Kidney glomerular epithelial cell (primary cell): ENCODE results near the gene CCL1.

Experiments used
- DNase-seq: peaks from one replicate; lab custom pipeline; 2025; lab: John Stamatoyannopoulos, UW

Gene CCL1

GRCh38 chr17:34383216-34383615, 20.2 kb upstream of the CCL1 start:
- DNase-seq, result no peak

- no peak for DNase-seq
These were observed 19.6 kb upstream of the CCL1 start for GRCh38 chr17:34382621-34383124.

GRCh38 chr17:34379868-34380267, 16.8 kb upstream of the CCL1 start:
- no peak for DNase-seq

GRCh38 chr17:34378664-34379101, 15.7 kb upstream of the CCL1 start:
- DNase-seq, result no peak

GRCh38 chr17:34377078-34377823, 14.2 kb upstream of the CCL1 start:
- no peak for DNase-seq

- no peak for DNase-seq
These were observed 12.5 kb upstream of the CCL1 start for GRCh38 chr17:34375426-34375997.

GRCh38 chr17:34374457-34374856, 11.4 kb upstream of the CCL1 start:
- no peak for DNase-seq

- no peak for DNase-seq
These were observed 8.5 kb upstream of the CCL1 start for GRCh38 chr17:34371405-34372100.

- DNase-seq, result no peak
These were observed 8.0 kb upstream of the CCL1 start for GRCh38 chr17:34370997-34371395.

GRCh38 chr17:34370376-34370996, 7.5 kb upstream of the CCL1 start:
- DNase-seq, result no peak

- no peak for DNase-seq
These were observed 6.5 kb upstream of the CCL1 start for GRCh38 chr17:34369571-34369970.

GRCh38 chr17:34368946-34369500, 6.0 kb upstream of the CCL1 start:
- DNase-seq, result no peak

GRCh38 chr17:34368196-34368945, 5.3 kb upstream of the CCL1 start:
- no peak for DNase-seq

GRCh38 chr17:34367486-34368195, 4.6 kb upstream of the CCL1 start:
- DNase-seq, result no peak

- no peak for DNase-seq
These were observed 3.6 kb upstream of the CCL1 start for GRCh38 chr17:34366529-34367107.

GRCh38 chr17:34366010-34366409, 3.0 kb upstream of the CCL1 start:
- DNase-seq, result no peak

GRCh38 chr17:34365340-34365739, 2.3 kb upstream of the CCL1 start:
- DNase-seq, result no peak

- no peak for DNase-seq
These were observed 1.7 kb upstream of the CCL1 start for GRCh38 chr17:34364751-34365150.

- DNase-seq, result peak; percentile 82
These were observed 1.5 kb downstream of the CCL1 start for GRCh38 chr17:34361478-34362061.
